Breast epithelium (tissue), 4 donors: ENCODE results near the gene DDR2. TPM values are rescaled to one million over a fixed set of nuclear protein-coding genes. Genes with fewer than 3 reads are reported as not detected.

Source experiments
- DNase-seq, 2 donors: peaks; one replicate each; pipeline ENCODE4 v3.0.0-alpha.2; 2019; ENCODE audit warnings: low spot score in 2 of 2
- H3K27ac ChIP-seq, 2 donors: fragments of 200-600 bp; sonication (generic) in 1 of 2; one replicate each; pipeline ENCODE4 v1.5.1; 2016 to 2019; ENCODE audit warnings: mild to moderate bottlenecking in 1 of 2
- H3K27me3 ChIP-seq, 2 donors: fragments of 200-600 bp; sonication (generic) in 1 of 2; one replicate each; pipeline versions ENCODE4 v1.5.1 to v1.6.0; 2017 to 2019; ENCODE audit warnings: control low read depth in 1 of 2, mild to moderate bottlenecking in 1 of 2
- H3K36me3 ChIP-seq: fragments of 200-600 bp; one replicate; pipeline ENCODE4 v1.5.1; 2019
- H3K4me1 ChIP-seq, 2 donors: fragments of 200-600 bp; sonication (generic); one replicate each; pipeline ENCODE4 v1.5.1; 2016 to 2019; ENCODE audit warnings: control low read depth in 1 of 2
- H3K4me3 ChIP-seq, 3 donors: fragments of 200-600 bp; sonication (generic); 1 replicate in 2 of 3; 2 replicates in 1 of 3; pipeline ENCODE4 v1.5.1; 2016 to 2019; ENCODE audit warnings: mild to moderate bottlenecking in 3 of 3, moderate library complexity in 2 of 3
- H3K9me3 ChIP-seq, 2 donors: fragments of 200-600 bp; sonication (generic) in 1 of 2; one replicate each; pipeline ENCODE4 v1.5.1; 2016 to 2019; ENCODE audit warnings: control low read depth in 1 of 2
- POLR2A ChIP-seq: fragments of 450-650 bp; IDR thresholded peaks from one replicate; pipeline ENCODE4 v1.6.1; 2016; ENCODE audit warnings: antibody characterized with exemption, mild to moderate bottlenecking, moderate library complexity
- POLR2AphosphoS5 ChIP-seq, 3 donors: sonication (generic); formaldehyde crosslinking; IDR thresholded peaks; one replicate each; pipeline ENCODE4 v1.6.1; 2017; ENCODE audit warnings: antibody characterized with exemption in 3 of 3
- intact Hi-C: fragments of 100-400 bp; cut with DNase I; formaldehyde crosslinking; loops from one replicate; pipeline ENCODE4 v1.15.1; 2023; ENCODE audit warnings: low total_unique reads
- total RNA-seq, 3 donors: library from RNA; depleted of rRNA; stranded (reverse); fragments of >200 nt; gene quantifications; one replicate each; pipeline ENCODE4 v1.1.0, GENCODE V29; 2016
- TF ChIP-seq, protein P1 (sequence below), 3 donors: fragments of 450-650 bp; IDR thresholded peaks; one replicate each; pipeline ENCODE4 v1.5.1; 2016 to 2017; ENCODE audit warnings: antibody characterized with exemption in 3 of 3, mild to moderate bottlenecking in 3 of 3, moderate library complexity in 3 of 3

DDR2 gene
- total RNA-seq, 3 donors from 2014 or later = 41.9 to 238 (median 47.2) TPM

DNA sequence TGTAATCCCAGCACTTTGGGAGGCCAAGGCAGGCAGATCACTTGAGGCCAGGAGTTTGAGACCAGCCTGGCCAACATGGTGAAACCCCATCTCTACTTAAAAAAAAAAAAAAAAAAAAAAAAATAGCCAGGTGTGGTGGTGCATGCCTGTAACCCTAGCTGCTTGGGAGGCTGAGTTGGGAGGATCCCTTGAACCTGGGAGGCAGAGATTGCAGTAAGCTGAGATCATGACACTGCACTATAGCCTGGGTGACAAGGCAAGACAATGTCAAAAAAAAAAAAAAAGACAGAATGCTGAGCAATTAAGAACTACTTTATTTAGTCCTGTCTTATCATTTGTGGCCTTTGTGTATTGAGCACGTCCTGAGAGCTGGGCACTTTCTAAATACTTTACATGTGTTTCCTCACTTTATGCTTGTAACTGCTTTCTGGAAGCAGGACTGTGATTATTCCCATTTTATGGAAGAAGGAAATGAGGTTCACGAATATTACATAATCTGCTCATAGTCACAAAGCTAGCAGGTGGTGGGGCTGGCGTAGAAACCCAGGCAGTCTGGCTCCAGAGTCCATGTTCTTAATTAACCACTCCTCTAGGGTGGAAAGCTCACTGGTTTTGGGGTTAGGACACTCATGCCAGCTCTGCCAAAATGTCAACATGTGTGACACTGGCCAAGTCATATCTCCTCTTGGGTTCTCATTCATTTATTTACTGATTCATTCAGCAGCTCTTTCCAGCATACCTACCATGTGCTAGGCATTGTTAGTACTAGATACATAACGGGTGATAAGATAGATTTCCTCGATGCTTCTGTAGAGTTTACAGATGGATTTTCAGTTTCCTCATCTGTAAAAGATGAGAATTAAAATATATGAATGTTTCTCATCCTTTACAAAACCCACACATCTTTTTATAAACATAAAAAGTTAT lies 57.7 kb downstream of the DDR2 start:
- Histone ChIP-seq H3K4me3 (no peak overlapping the region), H3K27ac (peak overlapping the region; percentile 51 to 71), H3K9me3 (no peaks in the 10 kb centered on the region), H3K4me1 (peaks cover 7 to 8% of the 10 kb centered on the region in 2 donors), H3K27me3 (no peaks in the 10 kb centered on the region), H3K36me3 (no peaks in the 10 kb centered on the region)
- DNase-seq = no peak
- intact Hi-C loops = no loop called here
- TF ChIP-seq POLR2AphosphoS5 (IDR thresholded peaks at IDR 0.05) (no peak), POLR2A (no peak)
- TF ChIP-seq, protein P1, sequence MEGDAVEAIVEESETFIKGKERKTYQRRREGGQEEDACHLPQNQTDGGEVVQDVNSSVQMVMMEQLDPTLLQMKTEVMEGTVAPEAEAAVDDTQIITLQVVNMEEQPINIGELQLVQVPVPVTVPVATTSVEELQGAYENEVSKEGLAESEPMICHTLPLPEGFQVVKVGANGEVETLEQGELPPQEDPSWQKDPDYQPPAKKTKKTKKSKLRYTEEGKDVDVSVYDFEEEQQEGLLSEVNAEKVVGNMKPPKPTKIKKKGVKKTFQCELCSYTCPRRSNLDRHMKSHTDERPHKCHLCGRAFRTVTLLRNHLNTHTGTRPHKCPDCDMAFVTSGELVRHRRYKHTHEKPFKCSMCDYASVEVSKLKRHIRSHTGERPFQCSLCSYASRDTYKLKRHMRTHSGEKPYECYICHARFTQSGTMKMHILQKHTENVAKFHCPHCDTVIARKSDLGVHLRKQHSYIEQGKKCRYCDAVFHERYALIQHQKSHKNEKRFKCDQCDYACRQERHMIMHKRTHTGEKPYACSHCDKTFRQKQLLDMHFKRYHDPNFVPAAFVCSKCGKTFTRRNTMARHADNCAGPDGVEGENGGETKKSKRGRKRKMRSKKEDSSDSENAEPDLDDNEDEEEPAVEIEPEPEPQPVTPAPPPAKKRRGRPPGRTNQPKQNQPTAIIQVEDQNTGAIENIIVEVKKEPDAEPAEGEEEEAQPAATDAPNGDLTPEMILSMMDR (IDR thresholded peaks at IDR 0.05) = no peak

DNA sequence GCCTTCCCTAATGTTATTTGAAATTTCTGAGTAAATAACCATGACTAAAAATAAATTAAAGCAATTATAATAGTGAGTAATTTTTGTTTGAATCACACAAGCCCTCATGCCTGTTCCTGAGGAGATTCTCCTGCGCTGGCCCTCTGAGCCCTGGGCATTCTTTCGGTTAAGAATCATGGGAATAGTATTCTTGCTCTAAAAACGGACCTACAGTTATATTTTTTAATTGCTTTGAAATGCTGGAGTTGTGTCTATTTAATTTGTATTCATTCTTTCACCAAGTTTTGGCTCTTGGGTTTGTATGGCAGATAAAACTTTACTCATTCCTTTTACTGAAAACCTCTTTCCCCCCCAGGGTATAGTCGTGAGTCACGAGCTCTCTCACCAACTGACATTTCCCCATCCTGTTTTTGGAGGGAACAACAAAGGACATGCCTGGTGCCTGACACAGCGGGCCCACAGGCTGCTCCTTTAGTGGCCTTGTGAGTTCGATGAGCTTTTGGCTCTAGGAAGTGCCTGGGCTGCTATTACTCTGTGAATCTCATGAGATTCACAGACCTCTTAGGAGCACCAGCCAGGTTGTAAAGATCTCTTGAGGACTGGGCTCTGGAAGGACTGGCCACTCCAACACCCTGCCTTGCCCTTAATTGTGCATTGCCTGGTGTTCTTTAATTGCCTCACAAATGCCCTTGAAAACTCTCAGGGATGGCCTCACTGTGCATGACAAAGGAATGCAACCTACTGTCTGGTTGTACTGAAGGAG lies 58.6 kb downstream of the DDR2 start:
- no peaks in the 10 kb centered on the region for H3K36me3 ChIP-seq
- TF ChIP-seq POLR2AphosphoS5 (IDR thresholded peaks at IDR 0.05) (peak; percentile 37 to 92 (median 70)), POLR2A (no peak)
- no peak overlapping the region for H3K4me3 ChIP-seq
- peak; percentile 54 to 80 for DNase-seq
- no peaks in the 10 kb centered on the region for H3K9me3 ChIP-seq
- H3K27ac ChIP-seq = peak overlapping the region; percentile 51 to 71
- peaks cover 7 to 11% of the 10 kb centered on the region in 2 donors for H3K4me1 ChIP-seq
- H3K27me3 ChIP-seq = no peaks in the 10 kb centered on the region
- intact Hi-C loops = no loop called here

DNA sequence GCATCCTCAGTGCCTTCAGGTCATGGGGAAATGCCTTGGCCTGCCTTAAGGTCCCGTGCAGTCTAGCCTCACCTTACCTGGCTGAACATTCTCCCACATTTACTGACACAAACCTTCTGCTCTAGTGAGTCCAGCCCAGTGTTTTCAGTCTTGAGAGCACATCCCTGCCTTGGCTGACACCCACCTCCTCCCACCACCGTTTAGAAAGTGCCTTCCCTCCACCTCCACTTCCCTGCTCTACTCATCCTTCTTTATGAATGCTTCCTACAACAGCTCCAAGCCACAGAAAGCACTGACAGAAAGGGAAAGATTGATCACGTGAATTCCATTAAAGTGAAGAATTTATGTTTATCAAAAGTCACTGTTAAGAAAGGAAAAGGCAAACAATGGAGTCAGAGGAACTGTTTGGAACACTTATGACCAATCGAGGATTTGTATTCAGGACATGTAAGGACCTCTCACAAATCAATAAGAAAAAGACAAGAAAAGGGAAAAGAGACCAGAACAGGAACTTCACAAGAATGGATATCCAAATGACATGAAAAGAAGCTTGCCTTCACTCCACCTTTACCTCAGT lies 59.8 kb downstream of the DDR2 start:
- Histone ChIP-seq H3K27ac (peak overlapping the region in 1 of 2 donors; percentile 71), H3K4me3 (no peak overlapping the region), H3K36me3 (no peaks in the 10 kb centered on the region), H3K27me3 (no peaks in the 10 kb centered on the region), H3K4me1 (peaks cover 12 to 19% of the 10 kb centered on the region in 2 donors), H3K9me3 (no peaks in the 10 kb centered on the region)
- intact Hi-C loops = no loop called here
- TF ChIP-seq, protein P1 (IDR thresholded peaks at IDR 0.05) = no peak
- no peak for TF ChIP-seq POLR2A
- TF ChIP-seq POLR2AphosphoS5 (IDR thresholded peaks at IDR 0.05) = no peak
- DNase-seq = no peak

DNA sequence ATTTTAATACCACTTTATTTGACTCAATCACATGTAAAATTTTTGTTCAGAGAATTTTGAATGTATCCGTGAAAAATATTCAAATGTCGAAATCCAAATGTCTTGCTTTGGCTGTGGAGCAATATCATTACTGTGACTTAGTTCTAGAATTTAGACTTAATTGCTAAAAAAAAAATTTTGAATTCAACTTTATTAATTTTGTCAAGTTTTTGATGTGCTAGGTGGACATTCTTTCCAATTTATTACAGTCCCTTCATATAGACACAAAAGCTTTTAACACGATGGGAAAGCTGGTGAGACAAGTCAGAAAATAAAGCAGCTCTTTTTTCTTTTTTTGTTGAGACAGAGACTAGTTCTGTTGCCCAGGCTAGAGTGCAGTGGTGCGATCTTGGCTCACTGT lies 62.6 kb downstream of the DDR2 start:
- Histone ChIP-seq H3K9me3 (no peaks in the 10 kb centered on the region), H3K4me1 (peaks cover 12 to 19% of the 10 kb centered on the region in 2 donors), H3K4me3 (no peak overlapping the region), H3K27me3 (no peaks in the 10 kb centered on the region), H3K27ac (no peak overlapping the region), H3K36me3 (no peaks in the 10 kb centered on the region)
- intact Hi-C loops = no loop called here
- TF ChIP-seq POLR2A = no peak
- TF ChIP-seq, protein P1 (IDR thresholded peaks at IDR 0.05) = no peak
- no peak for TF ChIP-seq POLR2AphosphoS5 (IDR thresholded peaks at IDR 0.05)
- DNase-seq = no peak

DNA sequence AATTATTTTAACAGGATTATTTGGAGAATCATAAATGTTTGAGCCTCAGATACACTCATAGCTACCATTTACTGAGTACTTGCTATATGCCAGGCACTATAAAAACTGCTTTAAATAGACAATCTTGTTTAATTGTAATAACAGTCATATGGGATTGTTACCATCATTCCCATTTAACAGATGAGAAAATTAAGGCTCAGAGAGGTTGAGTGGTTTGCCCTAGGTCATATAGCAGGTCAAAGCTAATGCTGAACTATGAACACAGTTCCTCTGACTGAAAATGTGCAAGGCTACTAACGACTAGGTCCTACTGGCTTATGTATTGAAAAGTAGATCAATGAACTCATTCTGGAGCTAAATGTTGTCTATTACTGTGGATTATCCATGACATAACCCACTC lies 63.4 kb downstream of the DDR2 start:
- no peak for DNase-seq
- H3K27me3 ChIP-seq = no peaks in the 10 kb centered on the region
- no peaks in the 10 kb centered on the region for H3K36me3 ChIP-seq
- peaks cover 12 to 18% of the 10 kb centered on the region in 2 donors for H3K4me1 ChIP-seq
- peak overlapping the region in 1 of 2 donors; percentile 63 for H3K27ac ChIP-seq
- TF ChIP-seq POLR2AphosphoS5 (IDR thresholded peaks at IDR 0.05) = no peak
- intact Hi-C loops = no loop called here
- no peaks in the 10 kb centered on the region for H3K9me3 ChIP-seq
- no peak overlapping the region for H3K4me3 ChIP-seq
